HL-60 (cell line): ENCODE data around the gene PLEKHD1.

Experiments
- DNase-seq, 2 experiments: peaks; one replicate each; pipeline ENCODE4 v3.0.0-alpha.2; 2010 to 2020; ENCODE audit warnings: low read depth in 1 of 2, low spot score in 1 of 2
- H3K27ac ChIP-seq: fragments of 250-450 bp; sonication (Bioruptor Pico); replicated peaks from 2 replicates; pipeline ENCODE4 v1.5.1; 2020; ENCODE audit warnings: mild to moderate bottlenecking, moderate library complexity
- H3K27me3 ChIP-seq: fragments of 250-450 bp; sonication (Bioruptor Pico); 2 replicates; pipeline ENCODE4 v1.5.1; 2021; ENCODE audit warnings: mild to moderate bottlenecking, moderate library complexity; ENCODE audit not compliant: insufficient read depth, poor library complexity, severe bottlenecking
- H3K4me3 ChIP-seq: replicated peaks from 2 replicates; pipeline ENCODE4 v1.5.1; 2011; ENCODE audit warnings: mild to moderate bottlenecking, control low read depth, low read length; ENCODE audit not compliant: insufficient read depth
- GABPA ChIP-seq: IDR thresholded peaks from 2 replicates; pipeline ENCODE4 v1.6.1; 2012; ENCODE audit warnings: low read depth
- POLR2AphosphoS5 ChIP-seq: IDR thresholded peaks from 2 replicates; pipeline ENCODE4 v1.6.1; 2012; ENCODE audit warnings: low read depth
- REST ChIP-seq: IDR thresholded peaks from 2 replicates; pipeline ENCODE4 v1.6.1; 2012; ENCODE audit warnings: low read depth; ENCODE audit not compliant: insufficient replicate concordance
- SPI1 ChIP-seq: IDR thresholded peaks from 2 replicates; pipeline ENCODE4 v1.6.1; 2012; ENCODE audit warnings: low read depth, mild to moderate bottlenecking, borderline replicate concordance
- TF ChIP-seq, protein P1 (sequence below): IDR thresholded peaks from one replicate; pipeline ENCODE4 v1.5.1; 2011; ENCODE audit warnings: low read length, control low read depth, inconsistent platforms; ENCODE audit not compliant: insufficient read depth

The PLEKHD1 gene

DNA sequence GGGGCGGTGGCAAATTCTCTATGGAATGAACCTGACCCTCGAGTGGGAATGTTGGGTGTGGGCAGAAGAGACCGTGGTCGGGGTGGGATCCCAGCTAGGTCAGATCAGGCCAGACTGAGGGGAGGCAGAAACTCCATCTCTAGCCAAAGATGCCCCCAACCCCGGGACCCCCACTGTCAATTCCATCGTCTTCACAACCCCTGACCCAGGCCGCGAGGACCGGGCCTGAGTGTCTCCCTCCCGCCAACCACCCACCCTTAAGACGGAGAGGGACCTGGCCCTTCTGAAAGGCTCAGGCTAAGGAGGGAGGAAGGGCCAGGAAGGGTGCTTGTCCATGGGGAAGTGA is 760 bp downstream of the PLEKHD1 start:
- DNase-seq, result no peak
- TF ChIP-seq POLR2AphosphoS5 (no peak), REST (no peak)
- H3K4me3 ChIP-seq, result no peak overlapping the region
- H3K27ac ChIP-seq, result no peak overlapping the region
- H3K27me3 ChIP-seq, result peaks cover 7% of the 10 kb centered on the region

GRCh38 chr14:69485701-69486100 is 1.2 kb downstream of the PLEKHD1 start:
- TF ChIP-seq GABPA (no peak), POLR2AphosphoS5 (no peak), REST (no peak), SPI1 (no peak)
- TF ChIP-seq, protein P1, sequence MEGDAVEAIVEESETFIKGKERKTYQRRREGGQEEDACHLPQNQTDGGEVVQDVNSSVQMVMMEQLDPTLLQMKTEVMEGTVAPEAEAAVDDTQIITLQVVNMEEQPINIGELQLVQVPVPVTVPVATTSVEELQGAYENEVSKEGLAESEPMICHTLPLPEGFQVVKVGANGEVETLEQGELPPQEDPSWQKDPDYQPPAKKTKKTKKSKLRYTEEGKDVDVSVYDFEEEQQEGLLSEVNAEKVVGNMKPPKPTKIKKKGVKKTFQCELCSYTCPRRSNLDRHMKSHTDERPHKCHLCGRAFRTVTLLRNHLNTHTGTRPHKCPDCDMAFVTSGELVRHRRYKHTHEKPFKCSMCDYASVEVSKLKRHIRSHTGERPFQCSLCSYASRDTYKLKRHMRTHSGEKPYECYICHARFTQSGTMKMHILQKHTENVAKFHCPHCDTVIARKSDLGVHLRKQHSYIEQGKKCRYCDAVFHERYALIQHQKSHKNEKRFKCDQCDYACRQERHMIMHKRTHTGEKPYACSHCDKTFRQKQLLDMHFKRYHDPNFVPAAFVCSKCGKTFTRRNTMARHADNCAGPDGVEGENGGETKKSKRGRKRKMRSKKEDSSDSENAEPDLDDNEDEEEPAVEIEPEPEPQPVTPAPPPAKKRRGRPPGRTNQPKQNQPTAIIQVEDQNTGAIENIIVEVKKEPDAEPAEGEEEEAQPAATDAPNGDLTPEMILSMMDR, result no peak
- Histone ChIP-seq H3K4me3 (no peak overlapping the region), H3K27ac (no peak overlapping the region), H3K27me3 (peaks cover 7% of the 10 kb centered on the region)
- no peak for DNase-seq

GRCh38 chr14:69487226-69487625 is 2.7 kb downstream of the PLEKHD1 start:
- no peak for DNase-seq
- Histone ChIP-seq H3K27me3 (peaks cover 7% of the 10 kb centered on the region), H3K4me3 (no peak overlapping the region), H3K27ac (no peak overlapping the region)
- TF ChIP-seq, protein P1, result no peak
- TF ChIP-seq GABPA, result no peak
- TF ChIP-seq POLR2AphosphoS5, result no peak

GRCh38 chr14:69487771-69488170 is 3.2 kb downstream of the PLEKHD1 start:
- Histone ChIP-seq H3K27ac (no peak overlapping the region), H3K4me3 (no peak overlapping the region), H3K27me3 (peaks cover 7% of the 10 kb centered on the region)
- TF ChIP-seq POLR2AphosphoS5, result no peak
- TF ChIP-seq SPI1, result no peak
- TF ChIP-seq GABPA, result no peak
- no peak for TF ChIP-seq REST
- TF ChIP-seq, protein P1, result no peak
- no peak for DNase-seq
